HG03097 (cell line): ENCODE data around the gene CFAP299.
"Not testable (repeated sequence)": the region's sequence is repeated elsewhere in the genome, so short reads cannot be mapped to it uniquely, and the experiment has no call there.

Experiments used
- ATAC-seq: cut with Tn5 transposase; IDR thresholded peaks from one replicate; pipeline ENCODE4 v1.9.1; 2021; ENCODE audit not compliant: unreplicated experiment, low FRiP score

Gene CFAP299

DNA sequence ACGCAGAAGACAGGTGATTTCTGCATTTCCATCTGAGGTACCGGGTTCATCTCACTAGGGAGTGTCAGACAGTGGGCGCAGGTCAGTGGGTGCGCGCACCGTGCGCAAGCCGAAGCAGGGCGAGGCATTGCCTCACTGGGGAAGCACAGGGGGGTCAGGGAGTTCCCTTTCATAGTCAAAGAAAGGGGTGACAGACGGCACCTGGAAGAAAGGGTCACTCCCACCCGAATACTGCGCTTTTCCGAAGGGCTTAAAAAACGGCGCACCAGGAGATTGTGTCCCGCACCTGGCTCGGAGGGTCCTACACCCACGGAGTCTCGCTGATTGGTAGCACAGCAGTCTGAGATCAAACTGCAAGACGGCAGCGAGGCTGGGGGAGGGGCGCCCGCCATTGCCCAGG, 352.2 kb downstream of the CFAP299 start:
- ATAC-seq, result not testable (repeated sequence)

DNA sequence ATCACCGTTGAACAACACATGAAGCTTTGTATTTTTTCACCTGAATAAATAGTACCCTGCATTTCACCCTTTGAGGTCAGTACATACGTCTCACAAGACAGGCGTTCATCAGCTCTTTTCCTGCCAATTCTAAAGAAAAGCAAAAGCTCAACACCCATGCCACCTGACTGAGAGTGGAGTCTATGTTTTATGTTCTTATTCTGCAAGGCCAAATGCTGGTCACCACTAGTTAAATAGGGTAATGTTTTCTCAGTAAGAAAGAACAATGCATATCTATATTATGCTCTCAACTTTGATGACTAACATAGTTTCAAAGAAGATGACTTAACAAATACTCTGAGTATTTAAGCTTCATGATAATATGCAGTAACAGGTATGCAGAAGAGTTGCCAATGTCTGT, 358.6 kb downstream of the CFAP299 start:
- no peak for ATAC-seq

GRCh38 chr4:80705311-80705710, 369.8 kb downstream of the CFAP299 start:
- ATAC-seq, result no peak

DNA sequence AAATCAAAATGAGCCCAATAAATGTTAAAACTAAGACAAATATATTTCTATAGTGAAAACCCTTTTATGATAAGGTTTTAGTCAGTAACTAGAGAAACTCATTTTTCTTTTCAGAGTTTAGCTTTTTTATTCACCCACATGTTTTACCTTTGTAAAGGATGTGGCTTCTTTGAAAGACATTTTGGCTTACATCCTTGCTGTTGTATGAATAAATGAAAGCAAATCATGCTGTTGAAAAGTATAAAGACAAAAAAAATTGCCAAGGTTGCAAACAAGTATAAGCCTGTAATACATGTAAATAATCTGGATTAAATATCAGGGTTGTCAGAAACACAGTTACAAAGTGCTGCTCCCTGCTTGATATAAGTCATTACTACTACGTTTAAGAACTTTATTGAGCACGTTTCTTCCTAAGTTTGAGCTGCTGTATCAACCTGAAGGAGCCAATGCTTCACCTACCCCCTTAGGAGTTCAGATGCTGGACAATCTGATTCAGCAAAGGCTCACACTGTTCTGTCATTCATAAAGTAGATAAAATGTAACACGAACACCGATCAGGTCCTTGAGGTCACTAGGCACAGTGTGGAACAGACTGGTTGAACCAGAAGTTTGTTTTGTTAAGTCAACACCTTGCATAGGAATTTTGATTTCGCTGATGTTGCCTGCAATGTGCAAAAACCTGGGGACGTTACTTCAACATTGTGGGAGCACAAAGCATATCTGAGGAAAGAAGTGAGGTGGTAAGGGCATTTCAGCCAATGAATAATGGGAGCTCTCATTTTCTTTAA, 373.7 kb downstream of the CFAP299 start:
- ATAC-seq, result no peak

- no peak for ATAC-seq
These were observed 375.4 kb downstream of the CFAP299 start for GRCh38 chr4:80710748-80711451.

DNA sequence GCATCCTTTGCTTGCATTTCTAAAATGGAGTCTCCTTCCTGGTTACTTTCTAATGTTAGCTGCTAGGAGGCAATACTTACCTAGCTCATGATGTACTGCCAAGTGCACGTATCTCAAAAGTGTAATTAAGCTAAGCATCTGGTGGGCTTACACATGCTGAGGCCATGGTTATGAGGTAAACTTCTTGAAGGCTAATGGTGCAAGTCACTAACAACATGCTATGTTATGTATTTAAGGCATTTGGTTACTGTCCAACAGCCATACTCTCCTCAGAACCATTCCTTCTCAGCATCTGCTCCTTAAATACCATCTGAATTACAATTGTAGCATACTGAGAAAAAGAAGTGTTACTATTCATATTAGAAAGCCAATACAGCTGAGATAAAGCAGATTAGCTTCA, 376.4 kb downstream of the CFAP299 start:
- ATAC-seq, result no peak

DNA sequence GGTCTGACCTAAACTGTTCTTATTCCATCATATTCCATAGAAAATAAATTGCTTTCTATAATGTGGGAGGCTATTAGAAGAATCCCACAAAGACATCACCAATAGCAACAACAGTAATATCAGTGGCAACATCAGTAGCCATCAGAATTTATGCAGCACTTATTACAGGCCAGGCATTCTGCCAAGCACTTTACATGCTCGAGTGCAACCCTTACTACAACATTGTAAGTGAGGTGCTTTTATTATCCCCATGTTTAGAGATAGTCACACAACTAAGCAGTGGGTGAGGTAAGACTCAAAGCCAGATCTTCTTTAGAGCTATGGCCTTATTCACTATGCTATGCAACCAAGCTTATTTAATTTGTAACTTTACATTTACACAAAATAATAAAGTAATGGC, 377.9 kb downstream of the CFAP299 start:
- ATAC-seq, result no peak

DNA sequence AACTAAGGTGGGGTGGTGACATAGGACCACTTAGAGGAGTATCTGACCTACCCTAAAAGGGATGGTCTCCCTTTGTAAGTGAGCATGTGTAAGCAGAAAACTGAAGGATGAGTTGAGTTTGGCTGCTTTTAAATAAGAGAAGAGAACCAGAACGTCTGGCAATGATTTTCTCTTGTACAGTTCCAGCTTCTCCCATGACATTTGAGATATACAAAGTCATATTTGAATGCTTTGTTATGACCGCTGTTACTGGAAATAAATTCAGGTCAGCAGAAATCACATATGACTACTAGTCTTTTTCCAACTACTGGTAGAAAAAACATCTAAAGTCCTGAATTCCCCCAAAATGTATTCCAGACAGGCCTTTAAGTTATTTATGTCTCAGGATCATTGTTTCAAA, 381.7 kb downstream of the CFAP299 start:
- ATAC-seq, result no peak

DNA sequence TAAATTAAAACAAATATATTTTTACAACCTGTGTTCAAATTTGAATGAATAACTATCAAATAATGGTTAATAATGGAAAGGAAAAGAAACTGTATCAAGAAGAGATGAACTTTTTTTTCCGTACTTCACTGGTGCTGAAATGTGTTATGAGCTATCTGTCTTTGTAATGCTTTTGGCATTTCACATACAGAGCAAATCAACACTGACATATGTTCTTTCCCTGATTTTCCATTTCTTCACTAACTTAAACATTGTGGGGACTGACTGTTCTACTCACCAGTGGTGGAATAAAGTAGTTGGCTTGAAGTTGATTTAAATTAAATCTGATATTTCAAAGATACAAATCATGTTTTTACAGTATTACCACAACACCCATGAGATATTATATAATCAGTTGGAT, 390.9 kb downstream of the CFAP299 start:
- no peak for ATAC-seq

DNA sequence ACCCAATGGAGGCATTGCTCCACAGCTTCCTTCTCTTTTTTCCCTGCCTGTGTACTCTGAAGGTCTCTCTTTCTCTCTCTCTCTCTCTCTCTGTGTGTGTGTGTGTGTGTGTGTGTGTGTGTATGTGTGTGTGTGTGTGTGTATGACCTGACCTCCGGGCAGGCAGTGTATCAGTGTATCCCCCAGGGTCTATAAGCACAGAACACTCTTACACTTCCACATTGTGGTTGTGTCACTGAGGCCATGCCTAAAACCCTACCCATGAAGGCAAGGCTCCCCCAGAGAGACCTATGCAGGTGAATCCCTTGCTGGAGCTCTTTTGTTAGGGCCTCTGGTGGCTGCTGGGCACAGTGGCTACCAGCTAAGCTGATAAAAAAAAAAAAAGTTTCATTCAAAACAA, 394.6 kb downstream of the CFAP299 start:
- no peak for ATAC-seq

GRCh38 chr4:80731436-80731835, 395.9 kb downstream of the CFAP299 start:
- ATAC-seq, result no peak

GRCh38 chr4:80732010-80732409, 396.5 kb downstream of the CFAP299 start:
- no peak for ATAC-seq

DNA sequence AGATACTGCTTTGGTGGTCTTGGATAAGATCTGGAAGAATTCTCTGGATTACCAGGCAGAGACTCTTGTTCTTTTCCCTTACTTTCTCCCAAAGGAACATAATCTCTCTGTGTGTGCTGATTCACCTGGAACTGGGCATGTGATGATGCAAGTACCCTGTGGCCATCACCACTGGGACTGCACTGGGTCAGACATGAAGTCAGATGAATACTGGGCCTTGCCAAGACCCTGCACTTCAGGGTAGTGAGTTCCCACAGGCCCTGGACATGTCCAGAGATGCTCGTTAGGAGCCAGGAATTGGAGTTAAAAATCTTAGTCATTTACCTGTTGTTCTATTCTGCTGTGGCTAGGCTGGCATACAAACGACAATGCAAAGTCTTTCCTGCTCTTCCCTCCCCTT, 404.8 kb downstream of the CFAP299 start:
- no peak for ATAC-seq

DNA sequence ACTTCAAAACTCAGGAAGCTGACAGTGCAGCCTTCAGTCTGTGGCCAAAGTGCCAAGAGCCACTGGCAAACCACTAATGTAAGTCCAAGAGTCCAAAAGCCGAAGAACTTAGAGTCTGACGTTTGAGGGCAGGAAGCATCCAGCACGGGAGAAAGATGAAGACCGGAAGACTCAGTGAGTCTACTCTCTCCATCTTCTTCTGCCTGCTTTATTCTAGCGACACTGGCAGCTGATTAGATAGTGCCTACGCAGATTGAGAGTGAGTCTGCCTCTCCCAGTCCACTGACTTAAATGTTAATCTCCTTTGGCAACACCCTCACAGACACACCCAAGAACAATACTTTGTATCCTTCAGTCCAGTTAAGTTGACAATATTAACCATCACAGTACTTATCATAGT, 414.0 kb downstream of the CFAP299 start:
- ATAC-seq, result not testable (repeated sequence)

DNA sequence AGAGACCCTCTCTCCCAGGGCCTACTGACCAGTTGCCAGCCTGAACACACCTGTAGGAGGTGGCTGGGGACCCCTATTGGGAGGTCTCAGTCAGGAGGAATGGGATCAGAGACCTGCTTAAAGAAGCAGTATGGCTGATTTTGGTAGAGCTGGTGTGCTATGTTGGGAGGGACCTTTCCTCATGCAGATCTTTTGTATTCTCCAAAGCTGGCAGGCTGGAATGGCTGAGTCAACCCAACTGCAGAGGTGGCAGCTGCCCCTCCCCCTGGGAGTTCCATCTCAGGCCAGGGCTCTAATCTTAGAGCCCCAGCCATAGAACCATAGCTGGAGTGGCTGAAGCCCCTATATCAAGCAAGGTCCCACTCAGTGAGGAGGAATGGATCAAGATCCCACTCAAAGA, 415.7 kb downstream of the CFAP299 start:
- no peak for ATAC-seq

GRCh38 chr4:80767944-80768343, 432.4 kb downstream of the CFAP299 start:
- ATAC-seq, result no peak

GRCh38 chr4:80776168-80776567, 440.6 kb downstream of the CFAP299 start:
- no peak for ATAC-seq

- no peak for ATAC-seq
These were observed 445.9 kb downstream of the CFAP299 start for GRCh38 chr4:80781431-80781830.

DNA sequence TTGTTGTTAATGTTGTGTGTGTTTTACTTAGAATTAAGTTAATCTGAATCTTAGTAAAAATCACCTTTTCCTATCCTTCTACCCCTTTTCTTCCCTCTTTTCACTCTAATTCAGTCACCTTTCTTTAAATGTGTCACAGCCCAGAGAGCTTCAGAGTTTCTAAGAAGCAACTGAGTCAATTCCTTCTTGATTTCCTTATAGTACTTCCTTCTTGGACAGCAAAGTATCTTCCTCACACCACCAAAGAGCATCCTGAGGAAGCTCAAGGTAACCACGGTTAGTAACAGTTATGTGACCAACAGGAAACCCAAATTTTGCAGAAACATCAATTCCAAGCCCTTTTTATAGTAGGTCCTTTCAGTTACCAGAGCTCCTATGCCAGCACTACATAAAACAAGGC, 451.8 kb downstream of the CFAP299 start:
- ATAC-seq, result no peak

GRCh38 chr4:80788798-80789197, 453.3 kb downstream of the CFAP299 start:
- no peak for ATAC-seq

GRCh38 chr4:80790152-80790551, 454.6 kb downstream of the CFAP299 start:
- ATAC-seq, result no peak

DNA sequence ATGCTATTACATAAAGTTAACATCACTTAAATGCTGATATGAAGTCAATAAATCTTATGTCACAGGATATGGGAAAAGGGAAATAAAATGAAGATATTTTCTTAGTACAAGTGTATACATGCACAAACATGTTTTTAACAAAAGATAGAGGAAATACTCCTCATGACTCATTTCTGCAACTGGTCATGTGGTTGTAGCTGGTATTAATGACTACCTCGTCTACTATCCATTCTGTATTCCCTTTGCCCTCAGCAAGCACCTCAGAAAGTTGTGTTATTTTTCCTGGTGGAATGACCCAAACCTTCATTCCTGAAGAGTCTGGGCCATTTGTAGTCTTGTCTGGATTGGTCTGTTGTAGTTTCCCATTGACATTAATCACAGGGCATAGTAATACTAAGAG, 458.1 kb downstream of the CFAP299 start:
- not testable (repeated sequence) for ATAC-seq
